ENCODE data around the gene NOL9.
"Not testable (repeated sequence)": the region's sequence is repeated elsewhere in the genome, so short reads cannot be mapped to it uniquely, and the experiment has no call there.

Gene NOL9

GRCh38 chr1:6503884-6504602 is 50.3 kb downstream of the NOL9 start:
- no peak for DNase-seq (ENCODE audit: low read depth in 2 of 2)

GRCh38 chr1:6502000-6502891 is 52.1 kb downstream of the NOL9 start:
- DNase-seq (ENCODE audit: low read depth in 2 of 2) = no peak

GRCh38 chr1:6501279-6501813 is 53.0 kb downstream of the NOL9 start:
- DNase-seq (ENCODE audit: low read depth in 2 of 2) = no peak

GRCh38 chr1:6500544-6501278 is 53.6 kb downstream of the NOL9 start:
- no peak for DNase-seq (ENCODE audit: low read depth in 2 of 2)

DNA sequence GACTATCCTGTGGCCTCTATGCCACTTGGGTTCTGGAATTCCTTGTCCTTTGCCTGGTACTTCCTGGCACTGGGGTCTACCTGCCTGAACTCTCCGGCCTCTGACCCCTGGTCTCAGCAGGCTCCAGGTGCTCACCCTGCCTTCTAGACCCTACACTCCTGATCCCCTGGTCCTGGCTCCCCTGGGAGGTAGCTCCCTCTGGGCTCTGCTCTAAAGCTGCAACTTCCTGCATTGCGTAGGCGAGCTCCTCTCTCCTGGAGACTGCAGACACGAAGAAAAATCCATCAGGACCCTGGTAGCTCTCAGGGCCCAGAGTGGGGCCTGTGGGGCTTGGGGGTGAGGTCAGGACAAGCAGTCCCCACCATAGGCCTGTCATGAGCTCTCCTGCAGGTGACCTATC is 55.0 kb downstream of the NOL9 start:
- no peak for DNase-seq (ENCODE audit: low read depth in 2 of 2)

GRCh38 chr1:6498576-6499111 is 55.7 kb downstream of the NOL9 start:
- DNase-seq (ENCODE audit: low read depth in 2 of 2) = no peak

DNA sequence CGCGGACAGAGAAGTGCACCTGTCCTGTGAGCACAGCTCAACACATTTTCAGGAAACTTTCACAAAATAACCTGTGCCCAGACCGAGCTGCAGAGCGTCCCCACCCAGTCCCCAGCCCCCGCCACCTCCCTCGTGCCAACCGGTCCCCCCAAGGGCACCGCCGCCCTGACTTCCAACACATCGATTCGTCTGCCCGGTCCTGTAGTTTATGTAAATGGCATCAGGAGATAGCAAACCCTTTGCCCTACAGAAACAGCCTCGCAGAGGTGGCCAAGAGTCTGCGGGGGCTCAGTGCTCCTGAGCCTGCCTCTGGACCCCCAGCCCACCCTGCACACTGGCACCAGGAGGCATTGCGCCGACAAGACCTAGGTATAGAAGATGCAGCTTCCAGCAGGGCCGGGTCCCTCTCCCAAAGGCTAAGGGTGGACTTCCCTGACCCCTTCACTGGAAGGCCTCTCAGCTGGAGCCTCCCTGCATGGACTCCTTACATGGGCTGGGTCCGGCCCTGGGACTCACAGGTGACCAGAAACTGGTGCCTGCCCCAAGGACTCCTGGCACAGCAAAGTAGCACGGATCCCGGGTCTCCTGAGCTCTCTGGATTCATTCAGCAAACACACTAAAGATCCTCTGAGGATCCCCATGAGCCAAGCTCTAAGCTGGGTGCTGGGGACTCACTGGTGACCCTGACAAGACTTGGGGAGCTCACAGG is 56.3 kb downstream of the NOL9 start:
- no peak for DNase-seq (ENCODE audit: low read depth in 2 of 2)

DNA sequence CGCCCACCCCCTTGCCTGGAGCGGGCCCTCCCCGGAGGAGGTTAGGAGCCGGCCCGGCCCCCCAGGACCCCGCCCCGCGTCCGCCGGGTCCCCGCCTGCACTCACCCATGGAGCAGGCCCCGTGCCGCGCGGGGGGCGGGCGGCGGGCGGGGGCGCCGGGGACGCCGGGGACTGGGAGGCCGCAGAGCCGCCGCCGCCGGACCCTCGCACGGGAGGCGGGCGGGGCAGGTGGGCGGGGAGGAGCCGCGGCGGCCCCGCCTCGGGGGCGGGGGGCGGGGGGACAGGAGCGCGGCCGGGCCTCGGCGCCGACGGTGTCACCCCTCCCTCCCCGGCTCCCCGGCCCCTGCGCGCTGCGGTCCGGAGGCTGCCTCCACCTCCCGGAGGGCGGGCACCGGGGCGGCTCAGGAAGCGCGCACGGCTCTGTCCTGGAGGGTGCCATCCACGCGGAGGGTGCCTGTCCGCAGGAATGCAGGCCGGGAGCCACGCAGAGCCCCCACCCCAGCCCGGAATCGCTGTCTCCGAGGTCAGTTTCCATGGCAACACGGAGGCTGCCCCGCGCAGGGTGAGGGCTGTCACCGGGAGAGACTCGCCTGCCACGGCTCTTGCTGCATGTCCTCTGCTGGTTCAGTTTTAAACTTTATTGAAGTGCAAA is 57.0 kb downstream of the NOL9 start:
- DNase-seq (ENCODE audit: low read depth in 2 of 2) = no peak

DNA sequence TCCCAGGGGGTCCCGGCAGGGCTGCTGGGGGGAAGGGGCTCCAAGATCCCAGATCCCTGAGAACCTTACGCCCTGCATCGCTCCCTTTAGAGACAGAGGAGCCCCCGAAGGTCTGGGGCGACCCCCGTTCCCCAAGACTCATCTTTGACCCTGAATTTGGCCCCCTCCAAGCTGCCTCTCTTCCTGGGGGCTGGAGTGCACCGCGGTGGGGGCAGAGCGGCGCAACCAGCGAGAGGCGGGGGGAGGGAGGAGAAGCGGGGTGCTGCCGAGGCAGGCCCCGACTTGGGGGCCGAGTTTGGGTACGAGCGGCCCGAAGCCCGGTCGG is 57.5 kb downstream of the NOL9 start:
- DNase-seq (ENCODE audit: low read depth in 2 of 2) = no peak

- DNase-seq (ENCODE audit: low read depth in 2 of 2) = no peak
These were observed 58.0 kb downstream of the NOL9 start for GRCh38 chr1:6496365-6496721.

GRCh38 chr1:6495540-6496364 is 58.6 kb downstream of the NOL9 start:
- DNase-seq (ENCODE audit: low read depth in 2 of 2) = no peak

DNA sequence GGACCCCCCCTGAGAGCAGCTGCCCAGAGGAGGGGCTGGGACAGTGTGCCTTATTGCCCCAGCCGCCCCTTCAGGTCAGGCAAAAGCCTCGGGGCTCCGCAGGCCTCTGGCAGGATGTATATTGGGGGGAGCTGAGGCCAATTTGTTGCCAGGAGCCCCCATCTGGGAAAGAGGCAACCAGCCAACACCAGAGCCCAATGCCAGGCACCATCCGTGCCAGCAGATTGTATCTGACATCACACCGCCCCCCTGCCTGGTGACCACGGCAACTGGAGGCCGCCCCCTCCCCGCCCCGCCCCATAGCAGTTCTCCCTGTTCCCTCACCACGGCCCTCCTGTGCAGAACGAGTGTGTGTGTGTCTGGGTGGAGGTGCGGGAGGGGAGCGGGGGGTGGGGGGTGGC is 59.3 kb downstream of the NOL9 start:
- no peak for DNase-seq (ENCODE audit: low read depth in 2 of 2)

DNA sequence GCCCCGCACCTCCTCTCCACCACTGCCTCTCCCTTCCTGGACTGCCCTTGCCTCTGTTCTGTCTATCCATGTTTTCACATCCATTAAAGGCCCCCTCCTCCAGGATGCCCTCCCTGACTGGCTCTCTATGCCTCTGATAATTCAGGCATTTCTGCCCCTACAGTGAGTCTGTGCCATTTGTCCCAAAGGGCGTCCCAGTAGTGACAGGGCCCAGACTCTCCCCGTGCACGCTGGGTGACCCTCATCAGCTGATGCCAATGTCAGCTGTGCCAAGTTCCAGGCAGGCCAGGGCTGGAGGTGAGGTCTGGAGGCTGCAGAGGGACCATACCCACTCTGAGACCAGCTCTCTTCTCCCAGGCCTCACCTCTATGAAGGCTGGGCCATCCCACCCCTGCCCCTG is 59.7 kb downstream of the NOL9 start:
- no peak for DNase-seq (ENCODE audit: low read depth in 2 of 2)

DNA sequence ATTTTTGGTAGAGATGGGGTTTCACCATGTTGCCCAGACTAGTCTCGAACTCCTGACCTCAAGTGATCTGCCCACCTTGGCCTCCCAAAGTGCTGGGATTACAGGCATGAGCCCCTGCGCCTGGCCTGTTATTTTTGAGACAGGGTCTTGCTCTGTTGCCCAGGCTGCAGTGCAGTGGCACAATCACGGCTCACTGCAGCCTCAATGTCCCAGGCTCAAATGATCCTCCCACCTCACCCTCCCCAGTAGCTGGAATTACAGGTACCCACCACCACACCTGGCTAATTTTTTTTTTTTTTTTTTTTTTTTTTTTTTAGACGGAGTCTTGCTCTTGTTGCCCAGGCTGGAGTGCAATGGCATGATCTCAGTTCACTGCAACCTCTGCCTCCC is 60.5 kb downstream of the NOL9 start:
- DNase-seq (ENCODE audit: low read depth in 2 of 2) = not testable (repeated sequence)

GRCh38 chr1:6491966-6492365 is 62.3 kb downstream of the NOL9 start:
- DNase-seq (ENCODE audit: low read depth in 2 of 2) = no peak

DNA sequence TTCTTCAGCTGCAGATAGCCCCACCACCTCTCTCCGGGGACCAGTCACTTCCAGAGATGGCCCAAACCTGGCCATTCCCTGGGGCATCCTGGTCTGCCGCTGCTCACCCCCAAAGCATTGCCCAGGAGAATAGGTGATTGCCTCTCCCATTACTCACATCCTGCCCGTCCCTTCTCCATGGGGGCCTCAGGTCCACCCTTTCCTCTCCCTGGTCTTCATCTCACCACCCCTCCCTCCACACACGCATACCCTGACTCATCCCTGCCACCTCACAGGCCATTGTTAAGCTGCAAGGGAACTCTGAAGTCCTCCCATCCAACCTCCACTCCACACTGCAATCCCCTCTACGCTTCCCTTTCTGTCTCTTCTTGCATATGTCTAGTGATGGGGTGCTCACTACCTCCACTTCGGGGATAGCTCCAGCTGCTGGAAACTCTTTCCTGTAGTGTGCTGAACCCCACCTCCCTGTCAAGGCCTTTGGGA is 62.8 kb downstream of the NOL9 start, which contains the start of gene PLEKHG5:
Gene PLEKHG5, minus strand, starts transcription at position 188 of the 483 bp plus-strand sequence. CDS start 14,096 bp downstream, outside the sequence.
- no peak for DNase-seq (ENCODE audit: low read depth in 2 of 2)

GRCh38 chr1:6491081-6491449 is 63.2 kb downstream of the NOL9 start:
- no peak for DNase-seq (ENCODE audit: low read depth in 2 of 2)

DNA sequence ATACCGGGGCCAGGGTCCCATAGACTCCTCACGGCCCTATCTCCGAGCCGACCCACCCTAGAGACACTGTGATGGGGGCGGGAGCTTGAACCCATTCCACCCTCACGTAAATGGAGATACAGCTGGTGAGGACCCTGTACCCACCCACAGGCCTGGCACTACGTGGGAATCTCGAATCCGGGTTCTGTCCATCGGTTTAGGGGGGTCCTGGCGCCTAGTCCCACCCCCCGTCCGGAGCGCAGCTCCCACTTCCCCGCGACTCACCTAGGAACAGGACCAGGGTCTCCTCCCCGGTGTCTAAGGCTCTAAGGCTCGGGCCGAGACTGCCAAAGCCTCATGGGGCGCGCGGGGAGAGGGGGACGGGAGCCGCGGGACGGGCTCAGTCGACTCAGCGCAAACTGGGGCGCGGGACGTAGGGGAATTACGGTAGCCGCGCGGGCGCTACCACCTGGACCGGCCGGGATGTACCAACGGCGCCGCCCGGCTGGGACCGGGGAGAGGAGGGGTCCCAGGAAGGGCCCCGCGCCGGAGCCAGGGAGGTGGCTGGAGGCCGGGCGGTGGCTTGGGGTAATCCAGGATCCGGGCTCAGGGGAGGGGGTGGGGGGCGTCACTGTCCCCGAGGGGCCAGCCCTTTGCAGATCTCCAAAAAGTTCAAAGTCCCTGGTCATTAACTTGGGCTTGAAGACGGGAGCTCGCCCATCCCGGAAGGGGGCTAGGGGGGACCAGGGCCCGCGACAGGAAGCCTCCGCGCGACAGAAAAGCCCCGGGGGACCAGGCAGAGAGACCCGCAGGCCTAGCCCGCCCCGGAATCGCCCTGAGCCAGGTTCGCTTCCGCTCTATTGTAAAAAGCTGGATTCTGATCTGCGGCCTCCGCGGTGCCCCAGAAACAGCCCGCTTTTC is 63.9 kb downstream of the NOL9 start:
- peak; percentile 58 to 60 for DNase-seq (ENCODE audit: low read depth in 2 of 2)

GRCh38 chr1:6489799-6490180 is 64.5 kb downstream of the NOL9 start:
- DNase-seq (ENCODE audit: low read depth in 2 of 2) = peak; percentile 71
